SK-N-SH treated with all-trans-retinoic acid at 6 μM for 48 hours (cell line): ENCODE results near the gene GPR37L1.

ENCODE experiments used
- ATAC-seq: fragments of 200-7000 bp; cut with Tn5 transposase; 3 replicates; pipeline ENCODE4 v1.9.1; 2020; ENCODE audit warnings: mild to moderate bottlenecking, moderate library complexity
- ARNTL ChIP-seq: fragments of 450-650 bp; formaldehyde crosslinking; IDR thresholded peaks from 2 replicates; pipeline ENCODE4 v1.5.0; 2020; ENCODE audit warnings: low read depth, mild to moderate bottlenecking, moderate library complexity, borderline replicate concordance
- BACH2 ChIP-seq: fragments of 250-450 bp; sonication (Bioruptor Pico); IDR thresholded peaks from 2 replicates; pipeline ENCODE4 v1.9.0; 2021; ENCODE audit warnings: mild to moderate bottlenecking, borderline replicate concordance
- CREB5 ChIP-seq: fragments of 250-450 bp; sonication (Bioruptor Pico); IDR thresholded peaks from 2 replicates; pipeline ENCODE4 v1.5.1; 2020; ENCODE audit warnings: low read depth, mild to moderate bottlenecking, moderate library complexity
- CSDC2 ChIP-seq: fragments of 250-450 bp; sonication (Bioruptor Pico); IDR thresholded peaks from 2 replicates; pipeline ENCODE4 v1.5.0; 2020; ENCODE audit warnings: mild to moderate bottlenecking, moderate library complexity
- CSRNP3 ChIP-seq: fragments of 250-450 bp; sonication (Bioruptor Pico); IDR thresholded peaks from 2 replicates; pipeline ENCODE4 v1.5.1; 2021; ENCODE audit warnings: mild to moderate bottlenecking, moderate library complexity
- ESRRG ChIP-seq: fragments of 250-450 bp; sonication (Bioruptor Pico); IDR thresholded peaks from 2 replicates; pipeline ENCODE4 v1.6.1; 2021; ENCODE audit warnings: mild to moderate bottlenecking
- GLIS3 ChIP-seq: fragments of 250-450 bp; sonication (Bioruptor Pico); IDR thresholded peaks from 2 replicates; pipeline ENCODE4 v1.5.0; 2020; ENCODE audit warnings: mild to moderate bottlenecking, moderate library complexity
- ISL1 ChIP-seq: fragments of 250-450 bp; sonication (Bioruptor Pico); IDR thresholded peaks from 2 replicates; pipeline ENCODE4 v2.1.2; 2022; ENCODE audit warnings: mild to moderate bottlenecking, moderate library complexity
- OSR1 ChIP-seq: fragments of 250-450 bp; sonication (Bioruptor Pico); IDR thresholded peaks from 2 replicates; pipeline ENCODE4 v1.8.0; 2022; ENCODE audit warnings: moderate library complexity, mild to moderate bottlenecking, inconsistent platforms
- POU6F1 ChIP-seq: fragments of 250-450 bp; sonication (Bioruptor Pico); IDR thresholded peaks from 2 replicates; pipeline ENCODE4 v1.8.0; 2021; ENCODE audit warnings: low read depth, mild to moderate bottlenecking, moderate library complexity, borderline replicate concordance
- PPARA ChIP-seq: fragments of 250-450 bp; sonication (Bioruptor Pico); IDR thresholded peaks from 2 replicates; pipeline ENCODE4 v1.5.0; 2020; ENCODE audit warnings: mild to moderate bottlenecking, borderline replicate concordance
- RARB ChIP-seq: fragments of 250-450 bp; sonication (Bioruptor Pico); IDR thresholded peaks from 2 replicates; pipeline ENCODE4 v1.8.0; 2021; ENCODE audit warnings: mild to moderate bottlenecking, moderate library complexity
- SNAI2 ChIP-seq: fragments of 250-450 bp; sonication (Bioruptor Pico); IDR thresholded peaks from 2 replicates; pipeline ENCODE4 v1.5.0; 2020; ENCODE audit warnings: mild to moderate bottlenecking, moderate library complexity
- TCF4 ChIP-seq: fragments of 250-450 bp; sonication (Bioruptor Pico); IDR thresholded peaks from 2 replicates; pipeline ENCODE4 v1.8.0; 2021; ENCODE audit warnings: mild to moderate bottlenecking, moderate library complexity, borderline replicate concordance
- TOX ChIP-seq: fragments of 250-450 bp; sonication (Bioruptor Pico); IDR thresholded peaks from 2 replicates; pipeline ENCODE4 v1.8.0; 2021; ENCODE audit warnings: mild to moderate bottlenecking, moderate library complexity, borderline replicate concordance
- TSHZ2 ChIP-seq: fragments of 250-450 bp; sonication (Bioruptor Pico); IDR thresholded peaks from 2 replicates; pipeline ENCODE4 v1.5.0; 2020; ENCODE audit warnings: mild to moderate bottlenecking, moderate library complexity
- ZFP3 ChIP-seq: fragments of 250-450 bp; sonication (Bioruptor Pico); IDR thresholded peaks from 2 replicates; pipeline ENCODE4 v1.5.0; 2020; ENCODE audit warnings: mild to moderate bottlenecking, moderate library complexity
- ZFP30 ChIP-seq: fragments of 450-650 bp; formaldehyde crosslinking; IDR thresholded peaks from 2 replicates; pipeline ENCODE4 v1.5.0; 2022; ENCODE audit warnings: mild to moderate bottlenecking, moderate library complexity
- ZNF565 ChIP-seq: fragments of 450-650 bp; formaldehyde crosslinking; conservative IDR thresholded peaks from 2 replicates; pipeline ENCODE4 v1.5.0; 2020; ENCODE audit warnings: low read depth, mild to moderate bottlenecking, moderate library complexity
- ZNF70 ChIP-seq: fragments of 450-650 bp; formaldehyde crosslinking; IDR thresholded peaks from 2 replicates; pipeline ENCODE4 v1.5.0; 2020; ENCODE audit warnings: mild to moderate bottlenecking, moderate library complexity
- ZNF8 ChIP-seq: fragments of 450-650 bp; formaldehyde crosslinking; IDR thresholded peaks from 2 replicates; pipeline ENCODE4 v1.5.0; 2020; ENCODE audit warnings: mild to moderate bottlenecking, moderate library complexity
- TF ChIP-seq, protein P1 (sequence below): fragments of 250-450 bp; sonication (Bioruptor Pico); IDR thresholded peaks from 2 replicates; pipeline ENCODE4 v1.8.0; 2020; ENCODE audit warnings: mild to moderate bottlenecking, moderate library complexity, borderline replicate concordance

The GPR37L1 gene

DNA sequence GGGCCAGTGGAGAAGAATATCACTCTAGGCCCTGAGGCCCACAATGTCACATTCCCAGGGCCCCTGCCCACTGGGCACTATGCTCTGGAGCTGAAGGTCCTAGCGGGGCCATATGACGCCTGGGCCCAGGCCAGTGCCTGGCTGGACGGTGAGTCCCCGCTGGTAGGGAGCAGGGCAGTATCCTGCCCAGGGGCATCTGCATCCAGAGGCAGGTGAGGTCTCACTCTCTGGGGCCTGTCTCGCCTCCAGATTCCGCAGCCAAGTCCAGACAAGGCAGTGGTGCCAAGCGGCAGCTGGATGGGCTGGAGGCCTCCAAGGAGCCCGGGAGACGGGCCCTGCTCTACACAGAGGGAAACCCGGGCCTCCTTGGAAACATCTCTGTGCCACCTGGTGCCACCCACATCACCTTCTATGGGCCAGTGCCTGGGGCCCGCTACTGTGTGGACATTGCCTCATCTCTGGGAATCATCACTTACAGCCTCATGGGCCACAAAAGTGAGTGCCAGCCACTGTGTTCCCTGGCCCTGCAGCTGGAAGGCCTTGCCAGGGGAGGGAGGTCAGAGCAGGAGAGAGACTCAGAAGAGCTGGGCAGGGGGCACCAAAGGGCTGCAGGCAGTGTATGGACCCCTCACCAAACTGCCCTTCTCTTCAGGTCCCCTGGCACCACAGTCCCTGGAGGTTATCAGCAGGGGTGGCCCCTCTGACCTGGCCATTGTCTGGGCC, 48.7 kb downstream of the GPR37L1 start:
- no peak for TF ChIP-seq TCF4 (CRISPR knock-in tag)
- TF ChIP-seq CSRNP3 (CRISPR knock-in tag), result no peak
- TF ChIP-seq SNAI2, result no peak
- no peak for TF ChIP-seq ZFP30
- no peak for TF ChIP-seq POU6F1
- no peak for TF ChIP-seq ESRRG (CRISPR knock-in tag)
- TF ChIP-seq ZNF8, result no peak
- no peak for TF ChIP-seq TSHZ2 (CRISPR knock-in tag)
- no peak for TF ChIP-seq ZNF565 (CRISPR knock-in tag)
- no peak for TF ChIP-seq OSR1
- TF ChIP-seq, protein P1, sequence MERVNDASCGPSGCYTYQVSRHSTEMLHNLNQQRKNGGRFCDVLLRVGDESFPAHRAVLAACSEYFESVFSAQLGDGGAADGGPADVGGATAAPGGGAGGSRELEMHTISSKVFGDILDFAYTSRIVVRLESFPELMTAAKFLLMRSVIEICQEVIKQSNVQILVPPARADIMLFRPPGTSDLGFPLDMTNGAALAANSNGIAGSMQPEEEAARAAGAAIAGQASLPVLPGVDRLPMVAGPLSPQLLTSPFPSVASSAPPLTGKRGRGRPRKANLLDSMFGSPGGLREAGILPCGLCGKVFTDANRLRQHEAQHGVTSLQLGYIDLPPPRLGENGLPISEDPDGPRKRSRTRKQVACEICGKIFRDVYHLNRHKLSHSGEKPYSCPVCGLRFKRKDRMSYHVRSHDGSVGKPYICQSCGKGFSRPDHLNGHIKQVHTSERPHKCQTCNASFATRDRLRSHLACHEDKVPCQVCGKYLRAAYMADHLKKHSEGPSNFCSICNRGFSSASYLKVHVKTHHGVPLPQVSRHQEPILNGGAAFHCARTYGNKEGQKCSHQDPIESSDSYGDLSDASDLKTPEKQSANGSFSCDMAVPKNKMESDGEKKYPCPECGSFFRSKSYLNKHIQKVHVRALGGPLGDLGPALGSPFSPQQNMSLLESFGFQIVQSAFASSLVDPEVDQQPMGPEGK (CRISPR knock-in tag), result no peak
- no peak for TF ChIP-seq CSDC2 (CRISPR knock-in tag)
- TF ChIP-seq ISL1 (CRISPR knock-in tag), result no peak
- TF ChIP-seq GLIS3 (CRISPR knock-in tag), result no peak
- no peak for TF ChIP-seq ZNF70
- TF ChIP-seq ZFP3 (CRISPR knock-in tag), result no peak
- no peak for TF ChIP-seq PPARA (CRISPR knock-in tag)
- TF ChIP-seq TOX (CRISPR knock-in tag), result no peak
- TF ChIP-seq BACH2 (CRISPR knock-in tag), result no peak
- ATAC-seq, result no peak; the same call in 2 of the 3 replicates

GRCh38 chr1:202172015-202172355, 49.3 kb downstream of the GPR37L1 start:
- TF ChIP-seq PPARA (CRISPR knock-in tag) (no peak), TSHZ2 (CRISPR knock-in tag) (no peak), CSRNP3 (CRISPR knock-in tag) (no peak), ZFP3 (CRISPR knock-in tag) (no peak), RARB (CRISPR knock-in tag) (no peak), ARNTL (CRISPR knock-in tag) (no peak), OSR1 (no peak), BACH2 (CRISPR knock-in tag) (no peak), POU6F1 (no peak), CREB5 (CRISPR knock-in tag) (no peak), GLIS3 (CRISPR knock-in tag) (no peak)
- peak; percentile 10; the same call in 2 of the 3 replicates for ATAC-seq
